ENCODE results near the gene AP3M1.

GRCh38 chr10:74081941-74082718, 68.5 kb downstream of the AP3M1 start:
- no peak for TF ChIP-seq CTCF (conservative IDR thresholded peaks at IDR 0.05 in 1 of 2, IDR thresholded peaks at IDR 0.05 in 1 of 2; ENCODE audit: extremely low read depth in 1 of 2, insufficient read depth in 1 of 2, low read depth in 1 of 2, low read length in 2 of 2)
- TF ChIP-seq EZH2 (IDR thresholded peaks at IDR 0.05; ENCODE audit: borderline replicate concordance, low read length) = no peak

Measured in mammary epithelial cell (primary cell).